Posterior cingulate gyrus (tissue), 11 donors: ENCODE results near the gene DYNLT2B.
A peak's percentile ranks its signal among the peaks of the same experiment; 100 is the strongest.
"Not testable (repeated sequence)": the region's sequence is repeated elsewhere in the genome, so short reads cannot be mapped to it uniquely, and the experiment has no call there.

Experiments
- DNase-seq, 10 donors: peaks; one replicate each; pipeline versions ENCODE4 v3.0.0 to v3.0.0-alpha.2; 2020 to 2021; ENCODE audit warnings: mixed read lengths in 3 of 10
- intact Hi-C: fragments of 100-400 bp; cut with DNase I; formaldehyde crosslinking; loops from one replicate; pipeline ENCODE4 v1.15.1; 2023

Gene DYNLT2B

GRCh38 chr3:196280689-196281440, 37.2 kb downstream of the DYNLT2B start:
- DNase-seq: no peak
- intact Hi-C loops: no loop called here

GRCh38 chr3:196275126-196275525, 42.9 kb downstream of the DYNLT2B start:
- intact Hi-C loops: no loop called here
- no peak for DNase-seq

- intact Hi-C loops: no loop called here
- DNase-seq: no peak
These were observed 43.5 kb downstream of the DYNLT2B start for GRCh38 chr3:196274585-196274984.

- DNase-seq: no peak
- intact Hi-C loops: no loop called here
These were observed 44.4 kb downstream of the DYNLT2B start for GRCh38 chr3:196273655-196274054.

- intact Hi-C loops: no loop called here
- DNase-seq: no peak
These were observed 45.2 kb downstream of the DYNLT2B start for GRCh38 chr3:196272826-196273225.

GRCh38 chr3:196270499-196270898, 47.5 kb downstream of the DYNLT2B start:
- intact Hi-C loops: no loop called here

GRCh38 chr3:196268284-196269163, 49.5 kb downstream of the DYNLT2B start:
- intact Hi-C loops: no loop called here

More at GRCh38 chr3:196270499-196270898, 47.5 kb downstream of the DYNLT2B start:
- DNase-seq: no peak

GRCh38 chr3:196263819-196264218, 54.2 kb downstream of the DYNLT2B start:
- DNase-seq: no peak
- intact Hi-C loops: no loop called here

More at GRCh38 chr3:196268284-196269163, 49.5 kb downstream of the DYNLT2B start:
- DNase-seq: no peak

GRCh38 chr3:196260784-196261183, 57.3 kb downstream of the DYNLT2B start:
- no peak for DNase-seq
- intact Hi-C loops: no loop called here

- intact Hi-C loops: loop anchor here (10.0 kb wide), 1 partner anchor 249 kb away; the partner anchor contains the start of gene RNF168
- no peak for DNase-seq
These were observed 62.3 kb downstream of the DYNLT2B start for GRCh38 chr3:196255776-196256175.

GRCh38 chr3:196254376-196255283, 63.4 kb downstream of the DYNLT2B start:
- intact Hi-C loops: loop anchor here (10.0 kb wide), 1 partner anchor 250 kb away; the partner anchor contains the start of gene RNF168
- DNase-seq: no peak

GRCh38 chr3:196251918-196252317, 66.1 kb downstream of the DYNLT2B start:
- intact Hi-C loops: loop anchor here (10.0 kb wide), 1 partner anchor 253 kb away; the partner anchor contains the start of gene RNF168
- peak in 1 of 10 donors; percentile 57 for DNase-seq

GRCh38 chr3:196246612-196247308, 71.3 kb downstream of the DYNLT2B start:
- DNase-seq: no peak
- intact Hi-C loops: no loop called here

GRCh38 chr3:196244166-196244565, 73.9 kb downstream of the DYNLT2B start:
- DNase-seq: peak in 1 of 10 donors; percentile 83
- intact Hi-C loops: not testable (repeated sequence)

- intact Hi-C loops: no loop called here
- no peak for DNase-seq
These were observed 76.3 kb downstream of the DYNLT2B start for GRCh38 chr3:196241704-196242103.
